ENCODE measurements around the gene PRKG1.
"Not testable (repeated sequence)": the region's sequence is repeated elsewhere in the genome, so short reads cannot be mapped to it uniquely, and the experiment has no call there.

Gene PRKG1

GRCh38 chr10:51288511-51288910 is 214.2 kb downstream of the PRKG1 start:
- DNase-seq: no peak

- no peak for DNase-seq
These were observed 215.2 kb downstream of the PRKG1 start for GRCh38 chr10:51289519-51289918.

DNA sequence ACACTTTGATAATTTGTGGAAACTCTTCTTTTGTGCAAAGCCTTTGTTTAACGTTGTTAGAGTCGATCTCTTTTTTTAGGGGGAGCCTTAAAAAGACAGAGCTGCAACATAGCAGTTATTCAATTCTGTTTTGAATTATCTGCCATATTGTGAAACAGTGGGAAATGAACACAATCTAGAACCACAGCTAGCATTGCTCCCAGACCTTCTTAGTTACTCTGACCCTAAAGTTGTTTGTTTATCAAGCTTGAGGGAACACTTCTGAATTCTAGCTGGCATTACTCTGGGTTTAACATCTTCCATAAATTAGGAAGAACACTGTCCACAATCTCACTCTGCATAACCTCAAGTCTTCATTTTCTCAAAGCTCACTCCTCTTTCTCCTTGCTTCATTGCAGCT is 217.7 kb downstream of the PRKG1 start:
- DNase-seq: no peak

- DNase-seq: peak; percentile 86
These were observed 223.2 kb downstream of the PRKG1 start for GRCh38 chr10:51297438-51297837.

- no peak for DNase-seq
These were observed 226.5 kb downstream of the PRKG1 start for GRCh38 chr10:51300617-51301304.

DNA sequence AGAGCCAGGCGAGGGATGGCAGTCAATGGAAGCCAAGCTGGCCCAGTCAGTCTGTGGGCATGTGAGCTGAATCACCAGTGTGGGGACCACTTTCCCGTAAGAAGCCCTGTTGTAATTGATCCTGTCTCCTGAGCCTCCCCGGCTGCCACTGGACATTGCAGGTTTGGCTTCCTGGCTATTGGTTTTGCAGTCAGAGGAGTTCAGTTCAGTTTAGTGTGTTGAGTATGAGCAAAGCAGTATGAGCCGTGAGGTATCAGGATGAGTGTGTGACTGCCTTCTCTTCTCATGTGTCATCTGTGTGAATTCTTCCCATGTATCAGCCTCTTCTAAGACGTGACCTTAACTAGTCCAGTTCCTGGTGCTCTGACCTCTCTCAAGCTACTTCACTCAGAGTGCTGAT is 227.4 kb downstream of the PRKG1 start:
- DNase-seq: peak; percentile 86

DNA sequence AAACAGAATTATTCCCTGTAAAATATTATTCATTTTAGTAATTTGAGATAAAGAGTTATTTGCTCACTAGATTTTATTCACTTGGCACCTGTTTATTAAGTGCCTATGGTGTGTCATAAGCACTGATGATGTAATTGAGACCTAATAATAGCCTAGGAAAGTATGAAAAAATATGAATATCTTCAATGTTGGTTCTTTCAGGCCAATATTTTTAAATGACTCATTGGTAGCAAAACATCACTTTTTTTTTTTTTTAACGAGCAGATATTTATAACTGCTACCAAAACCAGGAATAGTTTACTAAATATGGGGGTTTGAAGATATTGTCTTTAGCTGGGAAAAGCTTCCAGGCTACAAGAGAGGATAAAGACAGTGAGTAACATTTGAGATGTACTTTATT is 228.0 kb downstream of the PRKG1 start:
- DNase-seq: peak; percentile 84

DNA sequence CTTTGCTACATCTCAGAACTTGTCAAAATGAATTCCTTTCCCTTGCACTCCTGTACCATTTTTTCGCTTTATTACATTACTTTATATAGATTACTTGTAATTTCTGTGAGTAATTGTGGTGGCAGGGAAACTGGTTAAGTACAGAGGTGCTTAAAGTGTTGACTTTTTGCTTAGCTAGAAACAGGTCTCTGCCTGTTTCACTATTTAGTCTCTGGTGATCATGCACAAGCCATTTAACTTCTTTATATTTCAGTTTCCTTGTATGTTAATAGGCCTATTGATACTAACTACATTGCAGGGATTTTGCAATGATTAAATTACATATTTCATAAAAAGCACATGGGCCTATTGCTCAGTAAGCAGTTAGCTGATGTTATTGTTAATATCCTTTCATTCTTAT is 233.8 kb downstream of the PRKG1 start:
- DNase-seq: no peak

DNA sequence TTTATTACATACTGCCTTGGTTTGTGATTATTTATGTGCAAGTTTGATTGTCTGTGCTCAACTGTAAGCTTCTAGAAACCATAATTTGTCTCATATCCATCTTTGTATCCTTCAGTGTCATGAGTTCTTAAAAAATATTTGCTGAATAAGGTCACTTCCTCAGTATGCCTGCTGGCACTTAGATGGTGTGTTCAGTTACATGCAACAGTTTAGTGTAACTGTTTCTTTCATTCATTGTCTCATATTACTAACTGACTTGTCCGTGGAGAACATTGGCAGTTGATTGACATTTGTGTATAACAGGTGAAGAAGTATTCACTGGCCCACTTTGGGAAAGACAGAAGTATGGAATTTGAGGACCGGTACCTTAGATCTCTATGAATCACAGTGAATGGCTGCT is 236.9 kb downstream of the PRKG1 start:
- DNase-seq: peak; percentile 54

GRCh38 chr10:51312817-51313216 is 238.5 kb downstream of the PRKG1 start:
- no peak for DNase-seq

GRCh38 chr10:51313251-51313650 is 239.0 kb downstream of the PRKG1 start:
- DNase-seq: no peak

DNA sequence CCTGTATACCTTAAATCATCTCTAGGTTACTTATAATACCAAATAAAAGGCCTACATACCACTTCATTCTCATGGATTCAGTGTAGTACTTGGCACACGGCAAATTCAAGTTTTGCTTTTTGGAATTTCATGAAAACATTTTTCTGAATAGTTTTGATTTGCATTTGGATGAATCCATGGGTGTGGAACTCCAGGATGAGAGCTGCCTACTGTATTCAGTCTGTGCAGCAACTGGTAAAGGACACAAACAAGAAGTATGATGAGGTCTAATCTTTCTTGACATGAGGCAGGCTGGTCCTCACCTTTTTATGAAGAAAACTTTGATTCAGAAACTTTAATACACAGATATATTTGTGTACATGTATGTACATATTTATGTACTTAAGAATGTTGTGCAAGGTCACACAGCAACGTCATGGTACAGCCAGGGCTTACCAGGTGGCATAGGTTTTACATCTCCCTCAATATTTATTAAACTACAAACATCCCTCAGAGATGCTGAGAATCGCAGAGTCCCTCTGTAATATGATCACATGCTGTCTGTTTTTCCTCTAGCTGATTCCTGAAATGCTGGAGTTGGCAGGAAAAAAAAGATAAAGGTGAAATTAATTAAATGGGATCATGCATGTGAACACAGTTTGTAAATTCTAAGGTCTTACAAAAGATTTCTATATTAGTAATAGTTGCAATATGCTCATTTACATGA is 239.6 kb downstream of the PRKG1 start:
- no peak for DNase-seq

GRCh38 chr10:51314481-51314880 is 240.2 kb downstream of the PRKG1 start:
- DNase-seq: no peak

DNA sequence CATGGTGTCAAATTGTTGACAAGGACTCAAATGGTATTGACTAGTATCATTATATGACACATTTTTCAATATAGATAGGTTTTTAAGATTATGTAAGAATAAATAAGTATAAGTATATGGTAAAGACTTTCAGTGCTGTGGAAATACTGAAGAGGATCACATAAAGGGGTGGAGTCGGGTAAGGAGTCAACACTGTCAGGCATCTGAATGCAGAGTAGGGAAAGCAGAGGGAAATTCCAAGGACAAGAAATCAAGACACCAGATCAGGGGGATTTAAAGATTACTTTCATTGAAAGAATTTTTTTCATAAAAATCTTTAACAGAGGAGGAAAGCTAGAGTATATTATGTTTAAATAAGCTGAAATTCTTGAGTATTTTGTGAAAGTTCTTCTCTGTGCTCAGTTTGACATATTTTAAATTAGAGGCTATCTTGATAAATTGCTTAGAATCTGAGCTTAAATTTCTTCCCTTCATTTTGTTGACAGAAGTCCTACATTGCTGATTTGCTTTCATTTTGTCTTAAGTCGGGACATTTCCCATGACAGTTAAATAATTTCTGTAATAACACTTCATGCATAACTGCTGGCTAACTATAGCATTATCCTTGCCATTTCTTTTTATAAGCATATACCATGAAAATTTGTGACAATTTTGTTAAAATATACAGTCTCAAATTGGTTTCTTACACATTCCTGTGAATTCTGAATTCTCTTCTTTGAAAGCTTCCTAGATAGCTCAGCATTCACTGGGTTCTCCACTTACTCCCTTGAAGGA is 244.3 kb downstream of the PRKG1 start:
- DNase-seq: no peak

- no peak for DNase-seq
These were observed 244.8 kb downstream of the PRKG1 start for GRCh38 chr10:51319173-51319435.

GRCh38 chr10:51321300-51321699 is 247.0 kb downstream of the PRKG1 start:
- DNase-seq: no peak

GRCh38 chr10:51321980-51322379 is 247.7 kb downstream of the PRKG1 start:
- peak; percentile 55 for DNase-seq

DNA sequence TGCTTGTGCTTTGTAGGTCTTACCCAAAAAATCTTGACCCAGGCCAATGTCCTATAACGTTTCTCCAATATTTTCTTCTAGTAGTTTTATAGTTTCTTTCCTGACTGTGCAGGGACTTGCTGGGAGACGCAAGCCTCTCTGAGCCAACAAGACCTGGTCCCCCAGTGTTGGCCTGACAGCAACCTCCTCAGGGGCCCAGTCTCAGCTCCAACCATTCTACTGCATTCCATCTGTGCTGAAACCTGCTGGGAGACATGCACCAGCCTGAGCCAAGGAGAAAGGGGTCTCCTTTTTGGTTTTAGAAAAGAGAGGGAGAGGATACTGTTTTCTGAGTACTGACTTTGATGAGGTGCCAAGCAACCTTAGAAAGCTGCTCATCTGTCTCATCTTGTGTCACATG is 251.4 kb downstream of the PRKG1 start:
- DNase-seq: no peak

- DNase-seq: no peak
These were observed 251.9 kb downstream of the PRKG1 start for GRCh38 chr10:51326174-51326573.

DNA sequence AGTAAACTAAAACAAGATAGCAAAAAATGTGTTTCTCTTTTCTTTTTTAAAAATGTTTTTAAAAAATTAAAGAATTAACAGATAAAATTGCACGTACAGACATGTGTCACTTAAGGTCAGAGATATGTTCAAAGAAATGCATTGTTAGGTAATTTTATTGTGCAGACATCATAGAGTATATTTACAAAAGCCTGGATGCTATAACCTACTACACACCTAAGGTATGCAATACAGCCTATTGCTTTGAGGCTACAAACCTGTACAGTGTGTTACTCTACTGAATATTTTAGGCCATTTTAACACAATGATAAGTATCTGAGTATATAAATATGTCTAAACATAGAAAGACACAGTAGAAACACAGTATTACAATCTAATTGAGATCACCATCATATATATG is 253.1 kb downstream of the PRKG1 start:
- DNase-seq: no peak

DNA sequence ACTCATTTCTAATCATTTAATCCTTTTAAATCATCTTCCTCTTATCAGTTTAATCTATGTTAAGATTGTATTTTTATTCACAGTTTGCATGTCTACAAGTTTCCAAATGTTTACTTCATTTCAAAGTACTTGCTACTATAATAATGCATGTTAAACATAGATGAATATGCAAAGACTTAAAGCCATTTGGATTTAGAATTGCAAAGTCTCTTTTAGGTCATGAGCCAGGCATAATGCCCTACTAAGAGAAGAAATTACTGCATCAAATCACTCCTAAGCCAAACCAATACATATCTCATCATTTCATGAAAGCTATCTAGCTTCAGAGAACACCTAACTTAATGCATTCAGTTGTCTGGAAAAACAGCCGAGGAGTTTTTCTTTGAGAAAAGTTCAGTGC is 266.1 kb downstream of the PRKG1 start:
- DNase-seq: no peak

DNA sequence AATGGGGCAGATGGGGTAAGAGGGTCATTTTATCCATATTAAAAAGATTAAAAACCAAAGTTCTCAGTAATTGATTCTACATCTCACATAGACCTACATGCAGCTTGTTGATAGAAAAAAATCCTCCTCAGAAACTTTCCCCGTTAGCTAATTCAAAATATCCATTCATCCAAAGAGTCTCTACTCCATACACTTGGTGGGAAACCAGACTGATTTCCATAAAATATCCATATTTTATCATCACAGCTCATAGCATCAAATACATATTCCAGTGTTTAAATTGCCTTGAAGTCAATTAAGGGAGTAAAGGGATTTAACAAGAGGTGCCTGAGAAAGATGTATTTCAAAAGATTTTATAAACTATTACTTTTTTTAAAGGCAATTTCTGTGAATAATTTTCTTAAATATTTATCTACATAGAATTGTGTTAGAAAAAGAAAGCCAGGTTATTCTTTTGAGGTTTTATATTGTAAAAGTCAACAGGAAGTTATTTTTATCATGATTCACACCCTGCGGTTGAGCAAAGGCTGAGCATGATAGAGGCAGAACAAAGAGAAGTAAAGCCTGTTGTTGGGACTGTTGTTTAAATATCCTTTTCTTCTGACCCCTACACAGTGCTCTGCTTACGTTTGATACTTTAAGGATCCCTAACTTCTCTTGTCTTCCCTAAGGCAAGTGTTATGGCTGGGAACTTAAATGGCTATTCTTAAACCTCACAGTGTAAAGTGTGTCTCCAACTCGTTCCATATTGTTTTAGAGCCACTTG is 266.7 kb downstream of the PRKG1 start:
- DNase-seq: peak; percentile 42

- not testable (repeated sequence) for DNase-seq
These were observed 267.5 kb downstream of the PRKG1 start for GRCh38 chr10:51341745-51342144.

- DNase-seq: no peak
These were observed 268.1 kb downstream of the PRKG1 start for GRCh38 chr10:51342381-51342780.
